C1 segment of cervical spinal cord (tissue), 14 donors: ENCODE data around the gene KIF1B.

Experiments used
- DNase-seq, 14 donors: peaks; one replicate each; lab custom pipeline; 2025; lab: John Stamatoyannopoulos, UW

KIF1B gene

DNA sequence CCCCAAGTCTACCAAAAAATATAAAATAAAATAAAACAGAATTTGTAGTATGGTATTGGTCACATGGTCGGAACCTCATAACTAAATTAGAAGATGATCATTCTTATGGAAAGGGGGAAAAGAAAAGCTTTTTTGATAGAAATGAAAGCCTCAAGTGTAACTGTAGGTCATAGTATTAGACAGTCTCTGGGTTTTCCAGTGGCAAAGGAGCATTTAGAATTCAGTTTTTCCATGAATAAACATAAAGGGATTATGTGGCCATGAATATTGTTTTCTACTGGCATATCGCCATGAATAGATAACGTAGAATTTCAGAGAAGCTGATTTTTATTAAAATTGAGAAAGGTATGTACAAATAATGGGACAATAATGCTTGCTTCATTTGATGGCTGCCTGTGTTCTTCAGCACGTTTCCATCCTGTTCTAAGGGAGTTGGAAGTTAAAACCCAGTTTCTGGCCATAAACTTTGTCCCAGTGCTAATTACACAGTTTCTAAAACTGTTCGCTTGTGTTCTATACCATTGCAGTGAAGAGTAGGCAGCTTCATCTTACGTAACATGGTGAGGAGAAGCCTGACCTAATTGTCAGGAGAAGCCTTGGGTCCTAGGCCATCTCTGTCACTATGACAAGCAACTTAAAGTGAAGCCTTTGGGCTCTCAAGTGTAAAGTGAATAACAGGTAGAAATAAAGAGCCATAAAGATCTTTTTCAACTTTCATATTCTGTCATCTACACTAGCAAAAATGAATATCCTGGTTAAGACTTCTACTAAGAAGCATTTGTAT lies 118.0 kb downstream of the KIF1B start:
- DNase-seq, result no peak

DNA sequence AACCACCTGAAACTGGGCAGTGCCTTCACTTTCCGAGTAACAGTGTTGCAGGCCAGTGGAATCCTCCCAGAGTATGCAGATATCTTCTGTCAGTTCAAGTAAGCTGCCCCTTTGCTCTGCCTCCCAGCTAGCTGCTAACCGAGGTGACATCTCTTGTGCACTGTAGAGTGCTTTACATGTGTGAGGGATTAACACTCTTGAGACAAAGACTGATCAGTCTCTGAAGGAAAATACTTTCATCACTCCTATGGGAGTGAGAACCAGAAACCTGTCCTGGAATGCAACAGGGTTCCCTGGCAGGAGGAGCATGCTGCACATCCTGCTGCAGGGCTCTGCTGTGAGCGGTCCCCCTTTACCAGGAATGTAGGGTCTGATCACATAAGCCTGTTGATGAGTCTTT lies 127.1 kb downstream of the KIF1B start:
- no peak for DNase-seq

DNA sequence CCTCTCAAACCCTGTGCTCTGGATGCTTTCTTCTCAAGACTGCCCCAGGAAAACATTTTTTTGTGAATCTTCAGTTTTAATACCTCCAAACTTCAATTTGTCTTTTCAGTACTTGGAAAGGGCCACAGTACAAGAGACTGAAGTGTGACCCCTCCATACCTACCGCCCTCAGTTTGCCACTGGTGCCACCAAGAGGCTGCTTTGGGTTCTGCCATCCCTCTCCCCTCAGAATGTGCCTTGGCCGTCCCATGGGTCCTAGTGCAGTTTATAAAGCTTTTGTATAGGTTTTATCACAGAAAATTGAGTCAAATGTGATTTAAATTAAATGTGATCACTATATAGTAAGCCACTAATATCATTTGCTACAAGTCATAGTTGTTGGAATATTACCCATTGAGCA lies 127.7 kb downstream of the KIF1B start:
- DNase-seq, result peak in 10 of 14 donors; percentile 4 to 54 (median 33)

DNA sequence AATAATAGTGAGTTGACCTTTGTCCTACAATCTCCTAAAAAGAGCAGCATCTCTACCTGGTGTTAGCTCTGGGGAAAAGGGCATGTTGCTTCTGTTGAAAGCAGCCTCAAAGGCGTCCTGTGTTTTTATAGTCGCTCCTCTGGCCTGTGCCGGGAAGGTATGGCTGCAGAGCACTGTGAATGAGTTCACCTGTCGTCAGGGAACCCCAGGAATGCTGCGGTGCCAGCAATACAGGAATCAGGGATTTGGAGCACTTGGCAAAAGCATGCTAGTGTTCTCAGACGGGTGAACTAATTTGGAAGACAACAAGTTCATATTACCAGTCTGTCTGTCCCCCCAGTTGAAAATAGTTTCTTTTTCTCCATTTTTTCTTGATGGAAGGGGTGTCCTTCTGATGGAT lies 128.2 kb downstream of the KIF1B start:
- DNase-seq, result no peak

DNA sequence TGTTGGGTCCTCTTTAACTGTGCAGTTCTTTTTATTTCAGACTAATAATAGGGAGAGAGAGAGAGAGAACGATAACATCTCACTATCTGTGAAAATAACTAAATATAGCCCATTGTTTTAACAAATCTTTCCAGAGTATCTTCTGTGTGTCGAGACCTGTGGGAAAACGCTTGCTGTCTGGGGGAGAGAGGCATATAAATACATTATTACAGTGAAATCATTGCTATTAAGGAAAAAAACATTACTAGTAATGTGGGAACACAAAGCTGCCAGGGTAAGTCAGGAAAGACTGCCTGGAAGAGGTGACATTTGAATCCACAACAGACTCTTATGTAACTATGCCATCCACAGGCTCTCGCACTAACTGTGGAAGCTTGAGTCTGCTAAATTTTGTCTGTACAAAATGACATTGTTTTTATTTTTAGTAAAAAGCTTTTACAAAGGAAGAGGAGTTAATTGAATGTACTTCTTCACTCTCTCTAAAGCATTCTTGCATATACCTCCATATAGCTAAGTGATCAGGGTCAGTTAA lies 128.7 kb downstream of the KIF1B start:
- DNase-seq, result no peak

DNA sequence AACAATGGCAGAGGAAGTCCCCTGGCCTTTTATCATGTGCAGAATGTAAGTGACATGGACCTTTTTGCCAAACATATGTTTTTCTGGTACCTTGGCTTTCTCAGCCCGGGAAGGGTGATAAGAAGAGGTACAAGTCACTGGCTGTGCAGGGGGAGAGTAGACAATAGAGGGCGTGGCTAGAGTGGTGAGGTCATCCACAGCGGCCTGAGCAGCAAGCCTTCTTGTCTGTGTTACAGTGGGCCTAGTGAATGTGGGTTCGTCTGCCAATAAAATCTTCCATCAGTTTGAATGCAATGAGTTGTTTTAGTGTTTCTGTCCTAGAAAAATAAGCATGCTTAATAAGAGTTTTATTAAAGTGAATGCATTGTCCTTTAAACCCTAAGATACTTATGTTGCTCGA lies 129.4 kb downstream of the KIF1B start:
- DNase-seq, result peak in 11 of 14 donors; percentile 36 to 77 (median 59)

DNA sequence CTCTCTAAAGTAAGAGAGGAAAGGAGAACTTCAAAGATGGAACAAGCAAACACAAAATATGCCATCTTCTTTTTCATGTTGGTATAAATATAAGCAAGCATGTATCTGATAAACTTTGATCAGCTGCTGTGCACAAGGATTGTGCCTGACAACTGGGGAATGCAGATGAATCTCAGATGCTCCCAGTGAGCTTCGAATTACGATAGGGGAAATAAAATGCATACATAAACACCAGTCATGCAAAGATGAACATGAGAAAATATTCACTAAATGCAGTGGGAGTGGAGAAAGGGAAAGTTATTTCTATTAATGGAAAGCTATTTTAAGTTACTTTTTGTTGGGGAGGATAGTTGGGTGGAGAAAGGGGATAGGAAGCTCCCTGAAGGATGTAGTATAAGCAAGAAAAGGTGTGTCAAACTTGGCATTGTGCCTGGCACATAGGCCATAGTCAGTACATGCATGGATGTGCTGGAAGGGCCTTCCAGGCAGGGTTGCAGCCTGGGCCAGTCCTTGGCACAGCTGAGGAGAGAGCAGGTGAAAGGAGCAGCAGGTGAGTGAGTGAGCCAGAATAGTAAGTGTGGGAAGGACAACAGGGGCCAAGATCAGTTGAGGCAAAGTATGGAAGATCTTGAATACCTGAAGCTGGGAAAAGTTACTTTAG lies 130.7 kb downstream of the KIF1B start:
- DNase-seq, result peak in 2 of 14 donors; percentile 2 to 38

DNA sequence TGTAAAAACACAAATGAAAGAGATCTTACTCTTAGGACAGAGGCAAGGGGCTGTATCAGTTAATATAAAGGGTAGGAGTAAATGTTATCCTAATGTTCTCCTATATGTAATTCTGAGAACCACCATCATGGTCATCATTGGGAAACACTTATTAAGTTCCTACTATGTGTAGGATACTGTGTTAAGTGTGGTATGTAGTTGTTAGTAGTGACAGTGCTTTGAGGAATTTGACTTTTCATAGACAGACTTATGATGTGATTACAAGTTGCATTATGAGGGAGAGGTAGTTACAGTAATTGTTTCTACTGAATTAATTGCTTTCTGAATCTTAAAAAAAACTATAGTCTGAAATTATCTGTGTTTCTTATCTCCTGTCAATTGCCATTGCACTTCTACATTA lies 136.7 kb downstream of the KIF1B start:
- no peak for DNase-seq

DNA sequence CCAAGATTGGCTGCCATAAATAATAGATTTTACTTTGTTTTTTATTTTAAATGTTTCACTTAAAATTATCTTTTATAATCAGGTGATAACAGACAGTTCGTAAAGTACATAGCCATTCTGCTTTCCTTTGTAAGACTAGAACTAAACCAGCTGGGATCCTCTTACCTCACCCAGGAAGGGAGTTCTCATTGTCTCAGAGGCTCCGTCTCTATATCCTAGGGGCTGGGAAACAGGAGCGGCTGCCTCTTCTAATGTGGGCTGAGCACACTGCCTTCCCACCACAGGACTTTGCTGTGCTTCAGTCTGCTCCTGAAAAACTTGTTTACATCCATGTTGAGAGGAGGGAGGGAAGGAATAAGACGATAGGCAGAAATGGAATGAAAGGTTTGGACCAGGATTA lies 142.9 kb downstream of the KIF1B start:
- no peak for DNase-seq

DNA sequence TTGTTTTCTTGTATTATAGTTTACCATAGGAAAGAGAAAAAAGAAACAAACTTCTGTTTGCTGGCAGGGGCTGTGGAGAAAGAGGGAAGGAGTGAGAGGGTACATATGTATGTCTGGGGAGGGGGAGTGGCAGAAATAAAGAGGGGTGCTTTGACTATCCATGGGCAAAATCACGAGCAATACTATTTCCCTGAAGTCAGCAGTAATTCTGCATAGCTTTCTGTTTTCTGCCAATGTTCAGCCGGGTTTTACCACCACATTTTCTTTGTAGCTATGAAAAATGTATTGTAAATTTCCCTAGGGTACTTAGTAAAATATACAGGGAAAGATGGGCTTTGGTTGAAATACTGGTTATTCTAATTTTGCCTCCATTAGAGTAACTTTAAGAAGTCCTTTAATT lies 143.3 kb downstream of the KIF1B start:
- no peak for DNase-seq

DNA sequence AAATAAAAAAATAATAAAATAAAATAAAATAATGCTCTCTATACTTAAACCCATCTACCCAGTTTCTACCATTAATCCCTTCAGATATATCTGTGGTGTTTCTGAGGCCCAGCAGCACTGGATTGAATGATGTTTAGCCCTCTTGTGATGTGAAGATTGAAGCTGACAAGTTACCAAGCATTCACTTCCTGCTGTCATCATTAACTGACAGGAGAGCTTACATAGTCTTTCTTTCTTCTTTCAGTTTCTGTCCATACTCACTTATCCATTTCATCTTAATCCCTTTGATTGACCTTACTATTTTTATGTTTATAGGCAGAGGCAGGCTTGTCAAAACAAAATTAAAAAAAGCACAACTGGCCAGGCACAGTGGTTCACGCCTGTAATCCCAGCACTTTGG lies 149.7 kb downstream of the KIF1B start:
- no peak for DNase-seq

DNA sequence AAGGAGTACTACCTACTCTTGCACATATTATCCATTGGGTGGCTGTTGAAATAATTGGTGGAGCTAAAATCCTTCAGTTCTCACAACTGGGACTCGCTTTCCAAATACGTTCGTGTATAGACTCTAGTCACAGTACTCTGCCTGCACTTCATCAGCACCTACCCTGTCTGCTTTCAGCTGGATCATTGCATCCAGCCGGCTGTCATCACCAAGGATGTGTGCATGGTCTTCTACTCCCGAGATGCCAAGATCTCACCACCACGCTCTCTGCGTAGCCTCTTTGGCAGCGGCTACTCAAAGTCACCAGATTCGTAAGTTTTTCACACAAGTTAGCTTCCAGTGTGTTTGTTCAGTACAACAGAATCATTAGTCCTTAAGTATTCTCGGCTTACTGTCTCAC lies 151.1 kb downstream of the KIF1B start:
- DNase-seq, result no peak

DNA sequence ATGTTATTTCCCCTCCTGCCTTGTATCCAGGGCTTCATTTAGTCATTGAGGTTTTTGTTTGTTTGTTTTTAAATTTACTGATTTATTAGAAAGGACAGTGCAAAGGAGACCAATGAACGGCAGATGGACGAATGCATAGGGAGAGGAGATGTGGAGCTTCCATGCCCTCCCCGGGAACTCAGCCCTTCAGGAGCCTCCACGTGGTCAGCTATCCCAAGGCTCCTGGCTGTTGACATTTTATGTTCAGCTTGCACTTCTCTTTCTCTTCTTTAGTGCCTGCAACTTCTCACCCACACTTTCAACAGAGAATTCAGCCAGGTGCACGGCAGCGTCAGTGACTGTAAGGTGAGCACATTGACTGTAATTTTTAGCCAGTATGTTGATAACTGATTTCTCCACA lies 157.8 kb downstream of the KIF1B start:
- DNase-seq, result no peak

DNA sequence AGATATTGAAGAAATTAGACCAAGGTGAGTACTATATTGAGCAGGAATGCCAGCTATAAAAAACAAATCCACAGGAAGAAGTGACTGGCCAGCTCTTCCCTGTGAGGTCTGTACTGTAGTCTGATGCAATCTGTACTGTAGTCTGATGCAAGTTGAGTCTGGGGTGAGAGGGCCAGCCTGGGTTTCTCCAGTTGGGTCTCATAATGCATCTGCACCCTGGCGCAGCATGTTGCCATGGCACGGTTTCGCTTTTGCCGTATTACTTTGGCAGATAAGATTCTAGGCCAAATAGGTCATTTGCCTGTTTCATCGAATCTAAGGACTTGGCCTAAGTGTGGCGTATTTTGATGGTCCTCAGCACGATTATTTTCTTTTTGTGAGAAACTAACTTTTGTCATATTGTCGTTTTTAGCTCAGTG lies 164.1 kb downstream of the KIF1B start:
- DNase-seq, result no peak

DNA sequence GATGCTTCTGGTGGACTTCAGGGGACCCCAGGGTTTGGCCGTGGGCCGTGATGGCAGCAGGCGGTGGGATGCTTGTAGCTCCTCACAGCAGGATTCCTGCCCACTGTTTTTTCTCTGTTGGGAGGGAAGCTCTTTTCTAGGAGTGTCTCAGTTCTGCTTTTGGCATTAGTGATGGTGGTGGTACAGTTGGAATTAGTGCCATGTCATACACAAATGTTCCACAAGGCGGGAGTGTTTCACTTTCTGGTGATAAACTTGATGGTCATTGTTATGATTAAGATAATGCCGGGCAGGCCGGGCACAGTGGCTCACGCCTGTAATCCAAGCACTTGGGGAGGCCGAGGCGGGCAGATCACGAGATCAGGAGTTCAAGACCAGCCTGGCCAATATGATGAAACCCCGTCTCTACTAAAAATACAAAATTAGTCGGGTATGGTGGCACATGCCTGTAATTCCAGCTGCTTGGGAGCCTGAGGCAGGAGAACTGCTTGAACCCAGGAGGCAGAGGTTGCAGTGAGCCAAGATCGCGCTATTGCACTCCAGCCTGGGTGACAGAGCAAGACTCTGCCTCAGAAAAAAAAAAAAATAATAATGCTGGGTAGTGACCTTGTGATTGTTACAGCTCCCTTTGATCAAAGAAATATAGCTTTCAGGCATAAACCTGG lies 167.1 kb downstream of the KIF1B start:
- DNase-seq, result peak in 9 of 14 donors; percentile 14 to 36 (median 25)

DNA sequence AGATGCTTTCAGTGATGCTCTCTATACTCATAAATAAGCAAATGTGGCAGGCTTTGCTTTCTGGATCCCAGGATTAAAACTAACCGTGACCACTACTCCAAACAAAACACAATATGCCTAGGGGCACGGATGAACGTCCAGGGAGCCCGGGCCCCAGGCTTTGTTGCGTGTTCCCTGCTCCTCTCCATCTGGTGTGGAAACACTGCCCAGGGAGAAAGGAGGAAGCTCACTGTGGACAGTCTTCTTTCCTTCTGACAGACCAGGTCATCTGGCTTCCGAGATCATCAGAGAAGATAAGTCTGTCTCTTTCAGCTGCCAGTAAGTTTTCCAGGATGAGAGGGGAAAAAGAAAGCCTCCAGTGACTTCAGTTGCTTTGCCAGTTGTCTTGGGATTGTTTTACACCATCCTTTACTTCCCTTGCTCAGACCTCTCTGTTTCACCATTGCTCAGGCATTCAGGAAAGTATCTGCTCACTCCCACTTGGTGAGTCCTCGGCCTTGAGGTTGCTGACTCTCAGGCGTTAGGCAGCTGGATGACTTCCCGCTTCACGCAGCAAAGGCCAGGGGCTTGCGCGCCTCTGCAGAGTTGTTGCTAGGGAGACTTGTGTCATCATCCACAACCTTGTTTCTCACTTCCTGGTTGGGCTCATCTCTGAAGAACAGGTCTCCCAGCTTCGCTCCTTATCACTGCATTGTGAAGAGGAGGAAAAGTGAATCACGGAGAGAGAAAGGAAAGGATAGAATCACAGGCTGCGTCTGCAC lies 167.9 kb downstream of the KIF1B start:
- DNase-seq, result peak in 6 of 14 donors; percentile 8 to 65 (median 14)

DNA sequence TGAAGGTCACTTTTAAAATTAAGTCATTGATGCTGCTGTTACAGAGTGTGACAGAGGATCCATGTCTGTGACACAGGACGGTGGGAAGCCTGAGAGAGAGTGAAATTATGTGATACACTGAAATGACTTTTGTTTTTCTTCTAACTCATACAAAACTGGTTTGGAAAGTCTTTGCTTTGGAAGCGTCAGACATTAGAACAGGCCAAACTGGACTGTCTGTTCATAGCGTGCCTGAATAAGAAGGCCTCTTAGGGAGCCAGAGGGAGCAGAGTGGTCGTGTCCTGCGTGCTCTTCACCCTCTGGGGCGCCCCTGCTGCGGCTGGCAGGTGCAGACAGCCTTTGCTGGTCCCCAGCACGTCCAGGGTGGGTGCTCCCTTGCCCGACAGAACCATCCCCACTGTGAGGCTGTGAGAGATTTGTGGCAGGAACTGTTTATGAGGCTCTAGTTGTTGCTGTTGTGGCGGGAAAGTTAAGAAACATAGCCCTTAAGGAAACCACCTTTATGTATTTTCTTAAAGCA lies 168.8 kb downstream of the KIF1B start:
- no peak for DNase-seq

DNA sequence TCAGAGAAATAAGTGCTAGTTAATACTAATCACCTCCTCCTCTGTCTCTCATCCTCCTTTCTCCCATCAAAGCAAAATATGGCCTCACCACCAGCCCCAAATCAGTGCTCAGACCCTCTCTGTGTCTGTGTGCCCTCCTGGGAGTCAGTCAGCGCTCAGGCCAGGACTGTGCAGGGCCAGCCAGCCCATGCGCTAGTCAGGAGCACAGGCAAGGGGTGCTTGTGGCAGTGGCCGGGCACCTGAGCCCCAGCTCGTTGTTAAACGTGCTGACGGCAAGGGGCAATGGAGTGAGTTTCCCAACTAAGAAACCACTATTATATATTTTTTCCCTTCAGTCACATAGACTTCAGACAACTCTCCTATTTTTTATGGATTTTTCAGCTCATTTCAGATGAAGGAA lies 169.3 kb downstream of the KIF1B start:
- no peak for DNase-seq

DNA sequence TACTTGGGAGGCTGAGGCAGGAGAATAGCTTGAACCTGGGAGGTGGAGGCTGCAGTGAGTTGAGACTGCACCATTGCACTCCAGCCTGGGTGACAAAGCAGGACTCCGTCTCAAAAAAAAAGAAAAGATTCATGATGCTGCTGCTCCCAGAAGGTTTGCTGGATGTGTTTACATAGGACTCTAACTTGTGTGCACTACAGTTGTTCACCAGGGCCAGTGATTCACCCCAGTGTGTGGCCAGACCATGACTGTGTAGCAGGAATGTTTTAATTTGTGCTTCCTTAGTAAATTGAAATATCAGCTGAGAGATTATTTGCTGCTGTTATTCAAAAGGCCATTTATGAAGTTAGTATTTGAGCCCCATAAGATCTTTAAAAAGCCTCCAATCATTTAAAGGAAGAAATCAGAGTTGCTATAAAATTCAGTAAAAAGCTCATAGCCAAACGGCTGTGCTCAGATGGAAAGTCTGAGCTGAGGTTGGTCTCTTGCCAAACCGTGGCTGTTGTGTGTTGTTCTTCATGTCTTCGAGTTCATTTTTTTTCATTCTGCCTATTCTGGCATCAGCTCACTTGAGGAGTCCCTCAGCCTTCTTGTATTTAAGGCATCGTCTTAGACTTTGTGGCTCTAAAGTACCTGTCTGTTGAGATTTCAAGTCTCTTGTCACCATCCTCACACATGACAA lies 170.4 kb downstream of the KIF1B start:
- DNase-seq, result peak in 2 of 14 donors; percentile 11

DNA sequence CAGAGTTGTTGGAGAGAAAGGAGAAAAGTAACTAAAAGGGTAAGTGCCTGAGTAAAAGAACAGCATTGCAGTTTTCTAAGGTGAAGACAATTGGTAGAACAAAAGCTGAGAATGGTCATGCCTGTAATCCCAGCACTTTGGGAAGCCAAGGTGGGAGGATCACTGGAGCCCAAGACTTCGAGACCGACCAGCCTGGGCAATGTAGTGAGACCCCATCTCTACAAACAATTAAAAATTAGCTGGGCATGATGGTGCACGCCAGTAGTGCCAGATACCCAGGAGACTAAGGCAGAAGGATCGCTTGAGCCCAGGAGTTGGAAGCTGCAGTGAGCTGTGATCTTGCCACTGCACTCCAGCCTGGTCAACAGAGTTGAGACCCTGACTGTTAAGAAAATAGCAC lies 173.3 kb downstream of the KIF1B start:
- DNase-seq, result no peak

DNA sequence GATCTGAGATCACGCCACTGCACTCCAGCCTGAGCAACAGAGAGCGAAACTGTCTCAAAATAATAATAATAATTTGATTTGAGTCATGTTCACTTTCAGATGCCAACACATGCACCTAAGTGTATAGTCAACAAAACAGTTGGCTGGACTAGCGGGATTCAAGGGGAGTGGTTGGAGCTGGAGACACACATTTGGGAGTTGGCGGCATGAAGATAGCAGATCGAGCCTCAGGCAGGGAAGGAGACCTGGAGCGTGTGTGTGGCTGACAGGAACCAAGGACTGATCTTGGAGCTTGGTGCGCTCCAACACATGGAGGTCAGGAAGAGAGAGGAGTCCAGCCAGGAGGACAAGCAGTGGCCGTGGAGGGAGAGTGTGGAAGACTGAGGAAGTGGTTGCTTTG lies 173.8 kb downstream of the KIF1B start:
- DNase-seq, result no peak
